HG03469 (cell line): Measurements from ENCODE around the gene C11orf68.
"Not testable (repeated sequence)": the region's sequence is repeated elsewhere in the genome, so short reads cannot be mapped to it uniquely, and the experiment has no call there.

Experiments used
- ATAC-seq: cut with Tn5 transposase; IDR thresholded peaks from one replicate; pipeline ENCODE4 v1.9.1; 2021; ENCODE audit warnings: mild to moderate bottlenecking, moderate library complexity, moderate number of reproducible peaks; ENCODE audit not compliant: unreplicated experiment

C11orf68 gene

GRCh38 chr11:65915821-65916251, 3.0 kb downstream of the C11orf68 start:
- no peak for ATAC-seq

- no peak for ATAC-seq
Measured at GRCh38 chr11:65915101-65915820, 3.6 kb downstream of the C11orf68 start.

- no peak for ATAC-seq
Measured at GRCh38 chr11:65912845-65913244, 6.0 kb downstream of the C11orf68 start.

GRCh38 chr11:65911682-65912568, 6.9 kb downstream of the C11orf68 start:
- no peak for ATAC-seq

- ATAC-seq = no peak
Measured at GRCh38 chr11:65907878-65908277, 11.0 kb downstream of the C11orf68 start.

- no peak for ATAC-seq
Measured at GRCh38 chr11:65906602-65907001, 12.3 kb downstream of the C11orf68 start.

GRCh38 chr11:65903715-65904114, 15.1 kb downstream of the C11orf68 start:
- ATAC-seq = no peak

- no peak for ATAC-seq
Measured at GRCh38 chr11:65903068-65903481, 15.8 kb downstream of the C11orf68 start.

- ATAC-seq = no peak
Measured at GRCh38 chr11:65900899-65901180, 18.0 kb downstream of the C11orf68 start.

- peak; percentile 67 for ATAC-seq
Measured at GRCh38 chr11:65900125-65900898, 18.6 kb downstream of the C11orf68 start, which contains the start of gene FOSL1. TSS of gene FOSL1 (minus strand) at chr11:65900388. CDS start at chr11:65900339, 49 bp downstream.

- no peak for ATAC-seq
Measured at GRCh38 chr11:65899356-65900124, 19.3 kb downstream of the C11orf68 start.

- no peak for ATAC-seq
Measured at GRCh38 chr11:65898656-65899355, 20.1 kb downstream of the C11orf68 start.

GRCh38 chr11:65897020-65897471, 21.8 kb downstream of the C11orf68 start:
- ATAC-seq = no peak

- ATAC-seq = no peak
Measured at GRCh38 chr11:65896034-65896999, 22.5 kb downstream of the C11orf68 start.

- ATAC-seq = no peak
Measured at GRCh38 chr11:65895482-65895981, 23.3 kb downstream of the C11orf68 start.

GRCh38 chr11:65894034-65894591, 24.7 kb downstream of the C11orf68 start:
- no peak for ATAC-seq

- ATAC-seq = no peak
Measured at GRCh38 chr11:65892661-65893317, 26.1 kb downstream of the C11orf68 start.

- ATAC-seq = not testable (repeated sequence)
Measured at GRCh38 chr11:65892137-65892540, 26.7 kb downstream of the C11orf68 start.
